NK-92 treated with Interleukin-12 subunit alpha and Interleukin-12 subunit beta, amount 100 ng/mL, for 24 hours (cell line): ENCODE results near the gene OR6C76.
"Not testable (repeated sequence)": the region's sequence is repeated elsewhere in the genome, so short reads cannot be mapped to it uniquely, and the experiment has no call there.

Experiments
- DNase-seq: peaks from one replicate; lab custom pipeline; 2025; lab: John Stamatoyannopoulos, UW

The OR6C76 gene

DNA sequence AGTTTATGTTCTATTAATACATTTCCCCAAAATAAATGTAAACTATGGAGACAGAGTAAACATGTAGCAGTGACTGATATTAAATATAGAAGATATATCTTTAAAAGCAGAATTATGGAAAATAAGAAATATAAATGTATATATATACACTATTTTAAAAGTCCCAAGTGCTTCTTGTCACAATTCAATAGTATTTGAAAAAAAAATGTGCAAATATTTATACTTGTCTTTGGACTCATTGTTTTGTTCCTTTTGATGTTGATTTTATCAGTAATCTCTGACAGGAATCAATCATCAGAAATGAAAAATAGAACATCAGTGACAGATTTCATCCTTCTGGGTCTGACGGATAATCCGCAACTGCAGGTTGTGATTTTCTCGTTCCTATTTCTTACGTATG is at the start of gene OR6C76:
Gene OR6C76 (plus strand): TSS at position 301 of the 400 bp plus-strand sequence. CDS start 0 bp downstream, at position 301.
- no peak for DNase-seq

GRCh38 chr12:55385891-55386290 is 40.2 kb upstream of the OR6C76 start:
- no peak for DNase-seq

- DNase-seq, result no peak
Measured at GRCh38 chr12:55392032-55392795, 33.8 kb upstream of the OR6C76 start.

DNA sequence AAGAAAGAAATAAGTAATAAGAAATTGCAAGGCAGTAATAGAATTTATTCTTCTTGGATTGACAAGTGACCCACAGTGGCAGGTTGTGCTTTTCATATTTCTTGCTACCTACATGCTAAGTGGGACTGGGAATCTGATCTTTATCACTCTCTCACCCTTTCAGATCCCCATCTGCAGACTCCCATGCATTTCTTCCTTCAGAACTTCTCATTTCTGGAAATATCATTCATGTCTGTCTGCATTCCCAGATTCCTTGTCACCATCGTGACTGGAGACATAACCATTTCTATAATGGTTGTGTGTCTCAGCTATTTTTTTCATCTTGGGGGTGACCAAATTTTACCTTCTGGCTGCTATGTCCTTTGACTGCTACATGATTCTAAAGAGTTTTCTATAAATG is 29.7 kb upstream of the OR6C76 start:
- no peak for DNase-seq

- DNase-seq, result no peak
Measured at GRCh38 chr12:55400229-55400628, 25.8 kb upstream of the OR6C76 start, which contains the start of gene OR6C65. Gene OR6C65, plus strand, starts transcription at chr12:55400529. Its CDS starts 0 bp downstream, at chr12:55400529.

GRCh38 chr12:55407866-55408265 is 18.2 kb upstream of the OR6C76 start:
- no peak for DNase-seq

- DNase-seq, result not testable (repeated sequence)
Measured at GRCh38 chr12:55409133-55409532, 16.9 kb upstream of the OR6C76 start.

GRCh38 chr12:55412138-55412537 is 13.9 kb upstream of the OR6C76 start:
- not testable (repeated sequence) for DNase-seq

DNA sequence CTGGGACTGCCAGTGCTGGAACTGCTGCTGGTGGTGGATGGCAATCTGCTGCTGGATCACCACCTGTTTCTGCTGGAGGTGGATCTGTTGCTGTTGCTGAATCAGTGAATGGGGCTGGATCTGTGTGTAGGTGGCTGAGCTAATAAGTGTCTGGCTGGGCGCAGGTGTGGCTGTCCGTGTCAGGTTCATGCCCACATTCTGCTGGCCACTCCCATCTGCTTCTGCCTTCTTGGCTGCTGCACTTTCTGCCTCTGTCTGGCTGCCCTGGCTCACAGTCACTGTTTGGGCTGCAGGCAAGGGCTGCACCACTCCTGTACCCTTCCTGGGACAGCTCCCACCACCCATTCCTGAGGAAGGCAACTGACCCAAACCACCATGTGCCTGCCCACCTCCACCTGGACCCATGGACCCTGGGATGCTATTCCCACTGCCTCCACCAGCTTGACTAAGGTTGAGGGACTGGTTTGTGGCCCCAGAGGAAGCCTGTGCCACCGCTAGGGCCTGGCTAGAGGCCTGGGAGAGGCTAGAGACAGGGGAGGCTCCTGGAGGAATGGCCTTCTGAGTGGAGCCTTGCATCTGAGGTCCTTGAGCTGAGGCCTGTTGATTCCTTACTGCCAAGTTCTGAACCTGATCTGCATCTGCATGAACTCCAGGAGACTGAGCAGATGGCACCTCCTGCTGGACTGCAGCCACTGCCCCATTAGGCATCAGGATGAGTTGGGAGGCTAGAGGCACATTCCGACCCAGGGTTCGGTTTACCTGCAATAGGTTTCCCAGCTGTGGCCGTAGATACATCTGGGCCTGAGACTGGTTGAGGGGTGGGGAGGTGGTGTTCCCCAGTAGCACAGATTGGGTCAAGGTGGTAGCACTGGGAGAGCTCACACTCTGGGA is 12.3 kb upstream of the OR6C76 start:
- DNase-seq, result not testable (repeated sequence)

DNA sequence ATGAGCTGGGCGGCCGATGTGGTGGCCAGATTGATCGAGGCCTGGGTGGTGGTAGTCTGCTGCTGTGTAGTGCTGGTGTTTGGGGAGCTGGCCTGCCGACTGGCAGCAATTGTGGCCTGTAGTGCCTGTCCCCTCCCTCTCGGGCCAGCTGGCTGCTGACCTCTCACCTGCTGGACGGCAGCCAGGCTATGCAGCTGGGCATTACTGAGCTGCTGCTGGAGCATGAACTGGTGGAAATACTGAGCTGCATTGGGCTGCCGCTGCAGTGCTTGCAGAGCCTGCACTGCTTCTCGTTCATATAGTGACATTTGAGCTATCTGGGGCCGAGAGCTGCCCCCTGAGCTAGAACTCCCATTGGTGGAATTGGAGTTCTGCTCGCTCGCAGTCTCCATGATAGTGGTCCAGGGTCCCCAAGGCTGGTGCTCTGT is 11.6 kb upstream of the OR6C76 start:
- not testable (repeated sequence) for DNase-seq

- DNase-seq, result not testable (repeated sequence)
Measured at GRCh38 chr12:55414889-55415288, 11.2 kb upstream of the OR6C76 start.

- no peak for DNase-seq
Measured at GRCh38 chr12:55416961-55417360, 9.1 kb upstream of the OR6C76 start.

DNA sequence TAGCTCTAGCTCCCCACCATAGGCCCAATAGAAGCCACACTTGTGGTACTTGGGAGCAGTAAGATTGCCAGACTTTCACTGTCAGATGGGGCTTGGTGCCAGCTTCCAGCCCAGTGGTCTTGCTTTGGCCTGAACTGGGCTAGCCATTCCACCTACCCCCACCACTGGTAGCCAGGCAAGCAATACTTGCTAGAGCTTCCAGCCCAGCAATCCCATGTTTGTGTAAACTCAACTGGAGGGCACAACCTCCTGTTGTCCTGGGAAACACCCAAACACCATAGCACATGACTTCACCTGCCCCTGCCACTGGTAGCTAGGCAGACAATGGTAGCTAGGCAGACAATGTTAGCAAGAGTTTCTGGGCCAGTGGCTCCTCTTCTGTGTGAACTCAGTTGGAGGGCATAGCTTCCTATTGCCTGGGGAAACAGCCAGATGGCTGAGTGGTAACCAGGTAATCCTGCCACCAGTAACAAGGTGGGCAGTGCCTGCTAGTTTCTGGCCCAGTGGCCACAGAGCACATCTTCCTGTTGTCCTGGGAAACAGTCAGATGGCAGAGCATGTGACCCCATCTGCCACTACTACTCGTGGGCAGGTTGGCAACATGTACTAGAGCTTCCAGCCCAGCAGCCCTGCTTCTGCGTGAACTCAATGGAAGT is 5.6 kb upstream of the OR6C76 start:
- DNase-seq, result no peak

- DNase-seq, result no peak
Measured at GRCh38 chr12:55428331-55429243, 2.5 kb downstream of the OR6C76 start.

GRCh38 chr12:55441233-55441632 is 15.2 kb downstream of the OR6C76 start:
- not testable (repeated sequence) for DNase-seq

DNA sequence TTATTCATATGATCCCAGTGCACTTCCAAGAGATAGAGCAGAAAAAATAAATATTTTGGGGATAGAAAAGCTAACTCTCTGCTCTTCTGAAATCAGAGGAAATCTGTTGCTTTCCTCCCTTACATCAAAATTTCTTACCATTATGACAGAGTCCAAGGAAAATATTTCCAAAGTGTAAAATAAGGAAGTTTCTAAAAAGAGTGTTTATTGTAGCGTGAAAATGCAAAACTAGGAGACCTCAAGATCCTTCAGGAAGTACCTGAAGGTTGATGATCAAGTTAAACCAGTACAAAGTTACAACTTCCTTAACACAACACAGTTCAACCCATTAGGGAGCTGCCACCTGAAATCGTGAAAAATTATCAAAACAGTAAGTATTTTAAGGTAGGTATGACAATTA is 17.7 kb downstream of the OR6C76 start, which contains the start of gene OR6C2:
Gene OR6C2 (plus strand): TSS at position 301 of the 400 bp plus-strand sequence. CDS start 8,138 bp downstream, outside the sequence.
- no peak for DNase-seq

DNA sequence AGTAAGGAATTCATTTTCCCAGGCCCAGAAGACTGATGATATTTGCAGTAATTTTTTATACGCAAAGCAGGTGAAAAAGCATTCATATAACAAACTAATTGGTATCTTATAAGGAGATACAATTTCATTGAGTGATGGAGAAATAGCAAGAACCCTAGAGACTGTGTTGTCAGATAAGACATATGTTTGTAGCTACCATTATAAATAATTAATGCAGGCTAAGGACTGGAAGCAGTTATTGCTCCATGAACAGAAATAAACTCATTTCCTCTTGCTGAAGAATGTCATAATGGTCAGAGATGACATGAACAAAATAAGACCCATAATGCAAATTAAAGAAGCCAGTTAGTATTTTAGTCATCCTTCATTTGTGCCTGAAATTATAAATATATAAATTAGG is 19.3 kb downstream of the OR6C76 start:
- DNase-seq, result no peak

DNA sequence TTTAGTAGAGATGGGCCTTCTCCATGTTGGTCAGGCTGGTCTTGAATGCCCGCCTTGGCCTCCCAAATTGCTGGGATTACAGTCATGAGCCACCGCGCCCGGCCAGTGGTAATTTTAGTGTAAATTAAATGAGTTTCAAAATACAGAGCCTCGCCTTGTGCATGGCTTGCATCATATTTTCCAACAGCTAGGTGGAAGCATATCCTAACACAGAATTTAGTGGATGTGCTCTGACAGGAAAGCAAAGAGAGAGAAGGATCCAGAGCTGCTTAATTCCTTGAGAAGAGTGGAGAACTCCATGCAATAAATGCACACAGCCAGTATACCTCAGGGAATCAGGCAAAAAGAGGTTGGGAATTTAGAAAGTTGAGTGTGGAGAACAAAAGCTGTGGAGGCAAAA is 20.3 kb downstream of the OR6C76 start:
- DNase-seq, result no peak

- no peak for DNase-seq
Measured at GRCh38 chr12:55448825-55449224, 22.8 kb downstream of the OR6C76 start.

DNA sequence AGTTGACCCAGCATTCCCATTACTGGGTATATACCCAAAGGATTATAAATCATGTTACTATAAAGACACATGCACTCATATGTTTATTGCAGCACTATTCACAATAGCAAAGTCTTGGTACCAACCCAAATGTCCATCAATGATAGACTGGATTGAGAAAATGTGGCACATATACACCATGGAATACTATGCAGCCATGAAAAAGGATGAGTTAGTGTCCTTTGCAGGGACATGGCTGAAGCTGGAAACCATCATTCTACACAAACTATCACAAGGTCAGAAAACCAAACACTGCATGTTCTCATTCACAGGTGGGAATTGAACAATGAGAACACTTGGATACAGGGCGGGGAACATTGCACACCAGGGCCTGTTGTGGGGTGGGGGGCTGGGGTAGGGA is 38.9 kb downstream of the OR6C76 start:
- not testable (repeated sequence) for DNase-seq

- no peak for DNase-seq
Measured at GRCh38 chr12:55467836-55468235, 41.8 kb downstream of the OR6C76 start.
